Measurements from ENCODE around the gene RAB3IL1.

The RAB3IL1 gene

DNA sequence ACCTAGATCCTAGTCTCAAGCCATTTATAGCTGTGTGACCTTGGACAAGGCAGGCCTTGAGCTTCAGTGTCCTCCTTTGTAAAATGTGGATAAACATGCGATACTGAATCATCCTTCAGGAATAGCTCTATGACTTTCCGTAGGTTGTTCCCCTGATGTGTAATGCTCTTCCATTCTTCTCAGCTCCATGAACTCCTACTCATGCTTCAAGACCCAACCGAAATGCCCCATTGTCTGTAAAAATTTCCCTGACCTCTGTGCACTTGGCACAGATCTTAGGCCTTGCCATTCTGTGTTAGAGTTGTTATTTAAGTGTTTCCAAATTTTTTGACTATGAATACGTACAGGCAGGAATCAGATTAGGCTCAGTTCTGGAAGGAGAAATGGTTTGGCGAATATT lies 29.5 kb upstream of the RAB3IL1 start:
- H3K4me3 ChIP-seq (ENCODE audit: low read depth, low read length): no peak overlapping the region
- DNase-seq (ENCODE audit: low read depth): no peak
- TF ChIP-seq, protein P1, sequence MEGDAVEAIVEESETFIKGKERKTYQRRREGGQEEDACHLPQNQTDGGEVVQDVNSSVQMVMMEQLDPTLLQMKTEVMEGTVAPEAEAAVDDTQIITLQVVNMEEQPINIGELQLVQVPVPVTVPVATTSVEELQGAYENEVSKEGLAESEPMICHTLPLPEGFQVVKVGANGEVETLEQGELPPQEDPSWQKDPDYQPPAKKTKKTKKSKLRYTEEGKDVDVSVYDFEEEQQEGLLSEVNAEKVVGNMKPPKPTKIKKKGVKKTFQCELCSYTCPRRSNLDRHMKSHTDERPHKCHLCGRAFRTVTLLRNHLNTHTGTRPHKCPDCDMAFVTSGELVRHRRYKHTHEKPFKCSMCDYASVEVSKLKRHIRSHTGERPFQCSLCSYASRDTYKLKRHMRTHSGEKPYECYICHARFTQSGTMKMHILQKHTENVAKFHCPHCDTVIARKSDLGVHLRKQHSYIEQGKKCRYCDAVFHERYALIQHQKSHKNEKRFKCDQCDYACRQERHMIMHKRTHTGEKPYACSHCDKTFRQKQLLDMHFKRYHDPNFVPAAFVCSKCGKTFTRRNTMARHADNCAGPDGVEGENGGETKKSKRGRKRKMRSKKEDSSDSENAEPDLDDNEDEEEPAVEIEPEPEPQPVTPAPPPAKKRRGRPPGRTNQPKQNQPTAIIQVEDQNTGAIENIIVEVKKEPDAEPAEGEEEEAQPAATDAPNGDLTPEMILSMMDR (IDR thresholded peaks at IDR 0.05; ENCODE audit: control insufficient read depth, extremely low read depth, insufficient read depth): no peak

DNA sequence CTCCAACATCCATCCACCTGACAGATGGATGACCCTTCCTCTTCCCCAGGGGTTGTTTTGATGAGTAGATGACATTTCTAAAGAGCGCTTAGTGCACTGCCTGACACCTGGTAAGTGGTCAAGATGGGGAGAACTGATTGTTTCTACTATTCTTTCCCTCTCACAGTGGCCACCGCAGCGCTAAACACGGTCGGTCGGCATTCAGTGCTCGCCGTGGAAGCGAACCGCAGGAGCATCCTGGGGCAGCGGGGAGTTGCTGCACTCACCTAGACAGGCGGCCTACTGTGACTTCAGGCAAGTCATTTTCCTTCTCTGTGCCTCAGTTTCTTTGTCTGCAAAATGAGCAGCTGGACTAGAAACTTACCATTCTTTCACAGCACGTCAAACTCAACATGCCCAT lies 27.8 kb upstream of the RAB3IL1 start:
- H3K4me3 ChIP-seq (ENCODE audit: low read depth, low read length): no peak overlapping the region
- TF ChIP-seq, protein P1 (IDR thresholded peaks at IDR 0.05; ENCODE audit: control insufficient read depth, extremely low read depth, insufficient read depth): no peak
- no peak for DNase-seq (ENCODE audit: low read depth)

DNA sequence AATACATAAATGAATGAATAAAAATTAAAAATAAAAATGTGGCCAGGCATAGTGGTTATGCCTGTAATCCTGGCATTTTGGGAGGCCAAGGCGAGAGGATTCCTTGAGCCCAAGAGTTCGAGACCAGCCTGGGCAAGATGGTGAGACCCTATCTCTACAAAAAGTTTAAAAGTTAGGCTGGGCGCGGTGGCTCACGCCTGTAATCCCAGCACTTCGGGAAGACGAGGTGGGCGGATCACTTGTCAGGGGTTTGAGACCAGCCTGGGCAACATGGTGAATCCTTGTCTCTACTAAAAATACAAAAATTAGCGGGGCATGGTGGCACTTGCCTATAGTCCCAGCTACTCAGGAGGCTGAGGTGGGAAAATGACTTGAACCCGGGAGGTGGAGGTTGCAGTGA lies 23.1 kb upstream of the RAB3IL1 start:
- no peak for DNase-seq (ENCODE audit: low read depth)
- TF ChIP-seq, protein P1 (IDR thresholded peaks at IDR 0.05; ENCODE audit: control insufficient read depth, extremely low read depth, insufficient read depth): no peak
- H3K4me3 ChIP-seq (ENCODE audit: low read depth, low read length): no peak overlapping the region

DNA sequence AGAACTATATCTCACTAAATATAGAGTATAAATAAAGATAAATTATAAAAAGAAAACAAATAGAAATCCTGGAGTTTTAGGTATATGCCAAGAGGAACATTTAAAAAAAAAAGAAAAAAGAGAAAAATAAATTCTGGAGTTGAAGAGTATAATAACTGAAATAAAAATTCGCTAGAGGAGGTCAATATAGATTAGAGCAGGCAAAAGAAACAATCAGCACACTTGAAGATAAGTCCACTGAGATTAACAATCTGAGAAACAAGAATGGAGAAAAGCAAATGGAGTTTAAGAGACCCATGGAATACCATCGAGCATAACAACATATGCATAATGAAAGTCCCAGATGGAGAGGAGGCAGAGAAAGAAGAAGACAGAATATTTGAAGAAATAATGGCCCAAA lies 18.5 kb upstream of the RAB3IL1 start:
- DNase-seq (ENCODE audit: low read depth): no peak
- TF ChIP-seq, protein P1 (IDR thresholded peaks at IDR 0.05; ENCODE audit: control insufficient read depth, extremely low read depth, insufficient read depth): no peak
- H3K4me3 ChIP-seq (ENCODE audit: low read depth, low read length): no peak overlapping the region

DNA sequence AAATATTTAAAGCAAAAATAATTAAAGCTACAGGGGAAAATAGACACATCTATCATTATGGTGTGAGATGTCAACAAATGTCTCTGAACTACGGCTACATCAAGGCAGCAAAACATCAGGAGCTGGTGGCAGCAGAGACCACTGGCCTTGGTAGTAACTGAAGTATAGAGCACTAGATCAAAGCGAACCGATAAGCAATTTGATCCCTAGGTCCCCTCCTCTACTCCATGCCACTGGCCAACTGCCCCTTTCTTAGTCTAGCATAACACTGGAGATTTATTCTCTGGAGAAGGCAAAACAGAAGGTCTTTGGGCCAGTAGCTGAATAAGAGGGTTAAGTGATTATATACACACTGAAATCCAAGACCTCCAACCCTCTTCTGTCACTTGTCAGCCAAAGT lies 13.6 kb upstream of the RAB3IL1 start:
- no peak overlapping the region for H3K4me3 ChIP-seq (ENCODE audit: low read depth, low read length)
- no peak for DNase-seq (ENCODE audit: low read depth)
- TF ChIP-seq, protein P1 (IDR thresholded peaks at IDR 0.05; ENCODE audit: control insufficient read depth, extremely low read depth, insufficient read depth): no peak

DNA sequence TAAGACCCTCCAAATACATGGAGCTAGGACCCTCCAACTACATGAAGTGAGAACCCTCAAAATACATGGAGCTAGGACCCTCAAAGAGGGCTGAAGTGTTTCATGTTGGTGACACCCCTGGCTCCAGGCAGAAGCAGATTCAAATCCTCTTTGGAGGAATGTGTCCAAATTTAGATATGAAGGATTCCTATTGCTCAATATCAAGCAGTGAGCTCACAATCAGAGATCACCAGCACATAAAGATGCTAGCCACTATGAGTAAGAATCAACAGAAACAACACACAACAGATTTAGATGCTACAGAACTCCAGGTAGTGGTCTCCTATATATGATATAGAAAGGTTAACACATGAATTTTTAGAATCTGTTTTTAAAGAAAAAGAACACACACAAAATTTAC lies 11.2 kb upstream of the RAB3IL1 start:
- no peak for DNase-seq (ENCODE audit: low read depth)
- no peak overlapping the region for H3K4me3 ChIP-seq (ENCODE audit: low read depth, low read length)
- TF ChIP-seq, protein P1 (IDR thresholded peaks at IDR 0.05; ENCODE audit: control insufficient read depth, extremely low read depth, insufficient read depth): no peak

DNA sequence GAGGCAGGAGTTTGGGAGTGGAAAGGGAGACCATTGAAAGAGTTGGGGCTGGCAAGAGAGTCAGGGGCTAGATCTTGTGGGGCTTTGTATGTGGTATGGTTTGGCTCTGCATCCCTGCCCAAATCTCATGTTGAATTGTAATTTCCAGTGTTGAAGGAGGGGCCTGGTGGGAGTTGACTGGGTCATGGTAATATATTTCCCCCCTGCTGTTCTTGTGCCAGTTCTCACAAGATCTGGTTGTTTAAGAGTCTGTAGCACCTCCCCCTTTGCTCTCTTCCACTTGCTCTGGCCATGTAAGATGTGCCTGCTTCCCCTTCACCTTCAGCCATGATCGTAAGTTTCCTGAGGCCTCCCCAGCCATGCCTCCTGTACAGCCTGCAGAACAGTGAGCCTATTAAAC lies 10.1 kb upstream of the RAB3IL1 start:
- no peak overlapping the region for H3K4me3 ChIP-seq (ENCODE audit: low read depth, low read length)
- DNase-seq (ENCODE audit: low read depth): no peak
- TF ChIP-seq, protein P1 (IDR thresholded peaks at IDR 0.05; ENCODE audit: control insufficient read depth, extremely low read depth, insufficient read depth): no peak

All from LNCaP clone FGC (cell line).